Adrenal gland (tissue), 5 donors: ENCODE data around the gene SEMA3E.

ENCODE experiments used
- POLR2A ChIP-seq, 2 donors: fragments of 450-650 bp; IDR thresholded peaks; one replicate each; pipeline ENCODE4 v1.6.1; 2017; ENCODE audit warnings: antibody characterized with exemption in 2 of 2, mild to moderate bottlenecking in 2 of 2, moderate library complexity in 1 of 2
- TF ChIP-seq, protein P1 (sequence below), 6 experiments: fragments of 450-650 bp in 4 of 6; fragments of 200-600 bp in 2 of 6; sonication (generic) in 1 of 6; IDR thresholded peaks; 1 replicate in 5 of 6; 2 replicates in 1 of 6; pipeline versions ENCODE4 v1.5.1 to v1.8.0; 2016 to 2021; ENCODE audit warnings: antibody characterized with exemption in 6 of 6, mild to moderate bottlenecking in 2 of 6, moderate library complexity in 1 of 6
- donor health status: DM: no; HTN: no; CAD: no.

GRCh38 chr7:83691095-83691494 is 42.2 kb upstream of the SEMA3E start:
- TF ChIP-seq, protein P1, sequence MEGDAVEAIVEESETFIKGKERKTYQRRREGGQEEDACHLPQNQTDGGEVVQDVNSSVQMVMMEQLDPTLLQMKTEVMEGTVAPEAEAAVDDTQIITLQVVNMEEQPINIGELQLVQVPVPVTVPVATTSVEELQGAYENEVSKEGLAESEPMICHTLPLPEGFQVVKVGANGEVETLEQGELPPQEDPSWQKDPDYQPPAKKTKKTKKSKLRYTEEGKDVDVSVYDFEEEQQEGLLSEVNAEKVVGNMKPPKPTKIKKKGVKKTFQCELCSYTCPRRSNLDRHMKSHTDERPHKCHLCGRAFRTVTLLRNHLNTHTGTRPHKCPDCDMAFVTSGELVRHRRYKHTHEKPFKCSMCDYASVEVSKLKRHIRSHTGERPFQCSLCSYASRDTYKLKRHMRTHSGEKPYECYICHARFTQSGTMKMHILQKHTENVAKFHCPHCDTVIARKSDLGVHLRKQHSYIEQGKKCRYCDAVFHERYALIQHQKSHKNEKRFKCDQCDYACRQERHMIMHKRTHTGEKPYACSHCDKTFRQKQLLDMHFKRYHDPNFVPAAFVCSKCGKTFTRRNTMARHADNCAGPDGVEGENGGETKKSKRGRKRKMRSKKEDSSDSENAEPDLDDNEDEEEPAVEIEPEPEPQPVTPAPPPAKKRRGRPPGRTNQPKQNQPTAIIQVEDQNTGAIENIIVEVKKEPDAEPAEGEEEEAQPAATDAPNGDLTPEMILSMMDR (IDR thresholded peaks at IDR 0.05) = no peak
- no peak for TF ChIP-seq POLR2A (IDR thresholded peaks at IDR 0.05)
